Activated naive CD8-positive, alpha-beta T cell treated with anti-CD3 and anti-CD28 coated beads for 36 hours (primary cell): ENCODE results near the gene TCF7L1. TPM values are rescaled to one million over a fixed set of nuclear protein-coding genes. Genes with fewer than 3 reads are reported as not detected.
A peak's percentile ranks its signal among the peaks of the same experiment; 100 is the strongest.

ENCODE experiments used
- DNase-seq: peaks from one replicate; pipeline ENCODE4 v3.0.0; 2021
- H3K27ac Mint-ChIP-seq: one replicate; pipeline ENCODE4 v1.8.0; 2022; ENCODE audit warnings: mild to moderate bottlenecking, moderate library complexity, mixed read lengths
- H3K27me3 Mint-ChIP-seq: one replicate; pipeline ENCODE4 v1.8.0; 2022; ENCODE audit warnings: mild to moderate bottlenecking, mixed read lengths
- H3K36me3 Mint-ChIP-seq: one replicate; pipeline ENCODE4 v1.8.0; 2021; ENCODE audit warnings: mild to moderate bottlenecking, mixed read lengths
- H3K4me1 Mint-ChIP-seq: one replicate; pipeline ENCODE4 v1.8.0; 2021; ENCODE audit warnings: mixed read lengths
- H3K4me3 Mint-ChIP-seq: one replicate; pipeline ENCODE4 v1.8.0; 2022; ENCODE audit warnings: mild to moderate bottlenecking, moderate library complexity, mixed read lengths
- H3K9me3 Mint-ChIP-seq: one replicate; pipeline ENCODE4 v1.8.0; 2022; ENCODE audit warnings: mixed read lengths
- total RNA-seq, 2 experiments: library from RNA; stranded (reverse); gene quantifications; one replicate each; pipeline ENCODE4 v1.2.3, GENCODE V29; 2021

TCF7L1 gene
- total RNA-seq, 2 experiments from 2014 or later = 0.06 TPM; not detected in 1

DNA sequence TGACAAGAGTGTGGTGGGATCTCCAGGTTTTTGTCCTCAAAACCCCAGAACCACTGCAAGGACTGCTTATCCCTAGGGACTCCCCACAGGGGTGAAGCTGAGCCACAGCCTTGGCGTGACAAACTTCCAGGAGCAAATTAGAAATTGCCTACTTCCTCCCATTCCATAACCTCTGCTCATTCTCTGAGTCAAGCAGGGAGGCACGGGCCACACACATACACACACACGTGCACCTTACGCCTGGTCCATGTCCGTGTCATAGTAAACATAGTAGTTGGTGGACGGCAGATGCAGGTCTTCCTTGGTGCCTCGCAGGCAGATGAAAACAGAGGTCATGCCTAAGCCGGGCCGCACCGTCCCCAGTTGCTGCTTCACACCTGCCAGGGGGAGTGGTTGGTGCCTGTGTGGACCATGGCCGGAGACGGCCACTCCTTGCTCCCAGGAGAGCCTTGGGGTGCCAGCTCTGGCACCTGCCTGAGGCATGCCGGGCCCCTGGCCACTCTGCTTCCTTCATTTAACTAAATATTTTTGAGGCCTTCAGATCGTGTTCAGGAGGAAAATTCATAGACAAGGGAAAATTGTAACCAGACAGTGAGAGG is 211.3 kb downstream of the TCF7L1 start:
- H3K36me3 Mint-ChIP-seq = peaks cover 7% of the 10 kb centered on the region
- no peaks in the 10 kb centered on the region for H3K27me3 Mint-ChIP-seq
- no peak for DNase-seq
- H3K9me3 Mint-ChIP-seq = no peaks in the 10 kb centered on the region
- no peak overlapping the region for H3K4me3 Mint-ChIP-seq
- no peak overlapping the region for H3K27ac Mint-ChIP-seq
- H3K4me1 Mint-ChIP-seq = no peaks in the 10 kb centered on the region

- H3K4me3 Mint-ChIP-seq = no peak overlapping the region
- no peaks in the 10 kb centered on the region for H3K27me3 Mint-ChIP-seq
- H3K9me3 Mint-ChIP-seq = no peaks in the 10 kb centered on the region
- H3K4me1 Mint-ChIP-seq = peaks cover under 1% of the 10 kb centered on the region
- H3K36me3 Mint-ChIP-seq = peaks cover 14% of the 10 kb centered on the region
- H3K27ac Mint-ChIP-seq = no peak overlapping the region
- no peak for DNase-seq
Observed at GRCh38 chr2:85347599-85347998, 214.4 kb downstream of the TCF7L1 start.

DNA sequence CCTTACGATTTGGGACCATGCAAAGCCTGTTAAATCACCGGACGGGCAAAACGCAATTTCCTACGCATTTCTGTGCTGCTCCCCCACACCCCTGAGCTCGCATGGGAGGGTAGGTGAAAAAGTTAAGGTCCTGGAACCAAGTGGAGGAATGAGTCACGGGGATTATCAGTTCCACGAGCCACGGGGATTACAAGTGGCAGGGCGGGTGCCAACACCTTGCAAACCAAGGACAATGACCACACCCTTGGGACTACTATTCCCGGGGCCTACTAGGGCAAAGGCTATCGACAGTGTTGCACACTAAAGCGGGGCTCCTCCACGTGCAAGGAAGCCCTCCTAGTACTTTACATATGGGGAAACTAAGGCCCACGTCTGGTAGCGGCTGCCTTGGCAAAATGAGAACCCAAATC is 220.7 kb downstream of the TCF7L1 start:
- Mint-ChIP-seq H3K4me1 (peaks cover 31% of the 10 kb centered on the region), H3K36me3 (peaks cover 13% of the 10 kb centered on the region), H3K27ac (peak overlapping the region; percentile 95), H3K9me3 (no peaks in the 10 kb centered on the region), H3K4me3 (peak overlapping the region; percentile 96), H3K27me3 (no peaks in the 10 kb centered on the region)
- peak; percentile 11 for DNase-seq

DNA sequence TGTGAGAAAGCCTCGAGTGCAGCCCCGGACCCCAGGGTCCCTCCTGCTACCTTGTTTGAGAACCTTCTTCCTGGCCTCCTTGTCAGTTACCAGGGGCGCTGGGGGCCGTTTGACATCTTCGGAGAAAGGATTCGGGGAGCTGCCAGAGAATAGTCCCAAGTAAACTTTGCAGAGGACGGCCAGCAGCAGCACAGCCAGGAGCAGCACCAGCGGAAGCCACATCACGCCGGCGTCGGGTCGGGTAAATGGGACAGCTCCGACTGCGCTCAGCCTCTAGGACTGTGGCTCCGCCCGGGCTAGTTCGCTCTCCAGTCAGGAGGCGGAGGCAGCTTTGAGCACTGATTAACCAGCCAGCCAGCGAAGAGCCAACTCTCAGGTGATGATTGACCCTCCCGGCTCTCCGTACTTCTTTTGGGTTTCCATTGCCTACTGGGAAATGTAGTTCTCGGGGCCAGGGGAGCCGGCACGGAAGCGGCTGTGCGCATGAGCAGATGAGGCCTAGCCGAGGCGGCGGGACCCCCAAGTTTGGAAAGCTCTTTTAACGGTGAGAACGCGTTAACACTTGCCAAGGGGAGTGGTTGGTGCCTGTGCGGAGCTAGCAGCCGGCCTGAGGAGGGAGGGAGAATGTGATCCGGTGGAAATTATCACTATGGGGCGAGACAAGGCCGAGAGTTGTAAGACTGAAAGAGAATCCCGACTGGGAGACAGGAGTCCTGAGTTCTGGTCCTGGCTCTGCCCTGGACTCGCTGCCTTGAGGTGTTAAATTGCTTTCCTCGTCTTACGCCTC is 221.3 kb downstream of the TCF7L1 start, which contains the start of the genes ELMOD3 and RETSAT:
TSS of gene ELMOD3 (plus strand) at position 484 of the 787 bp plus-strand sequence. CDS start 2,430 bp downstream, outside the sequence.
TSS of gene RETSAT (minus strand) at position 243 of the 787 bp plus-strand sequence. CDS start at position 222, 21 bp downstream.
- peak within 1 kb of the TSS; percentile 96 for H3K4me3 Mint-ChIP-seq
- H3K27ac Mint-ChIP-seq = peak within 1 kb of the TSS; percentile 95
- DNase-seq = peak; percentile 97
- no peaks in the 10 kb centered on the region for H3K27me3 Mint-ChIP-seq
- no peaks in the 10 kb centered on the region for H3K9me3 Mint-ChIP-seq
- peaks cover 14% of the 10 kb centered on the region for H3K36me3 Mint-ChIP-seq
- peaks cover 32% of the 10 kb centered on the region for H3K4me1 Mint-ChIP-seq

GRCh38 chr2:85355073-85355410 is 221.8 kb downstream of the TCF7L1 start:
- no peak for DNase-seq
- Mint-ChIP-seq H3K4me1 (peaks cover 32% of the 10 kb centered on the region), H3K27ac (peak overlapping the region; percentile 95), H3K4me3 (peak overlapping the region; percentile 96), H3K9me3 (no peaks in the 10 kb centered on the region), H3K36me3 (peaks cover 11% of the 10 kb centered on the region), H3K27me3 (no peaks in the 10 kb centered on the region)

- DNase-seq = no peak
- H3K27ac Mint-ChIP-seq = no peak overlapping the region
Observed at GRCh38 chr2:85355521-85355920, 222.3 kb downstream of the TCF7L1 start.

GRCh38 chr2:85356186-85356585 is 223.0 kb downstream of the TCF7L1 start:
- H3K27ac Mint-ChIP-seq = no peak overlapping the region
- H3K4me1 Mint-ChIP-seq = peaks cover 32% of the 10 kb centered on the region
- H3K36me3 Mint-ChIP-seq = peaks cover 9% of the 10 kb centered on the region
- H3K27me3 Mint-ChIP-seq = no peaks in the 10 kb centered on the region
- H3K9me3 Mint-ChIP-seq = no peaks in the 10 kb centered on the region
- no peak for DNase-seq
- H3K4me3 Mint-ChIP-seq = no peak overlapping the region

More at GRCh38 chr2:85355521-85355920, 222.3 kb downstream of the TCF7L1 start:
- Mint-ChIP-seq H3K4me3 (peak overlapping the region; percentile 96), H3K27me3 (no peaks in the 10 kb centered on the region), H3K9me3 (no peaks in the 10 kb centered on the region), H3K36me3 (peaks cover 9% of the 10 kb centered on the region), H3K4me1 (peaks cover 32% of the 10 kb centered on the region)

GRCh38 chr2:85357736-85358135 is 224.5 kb downstream of the TCF7L1 start:
- Mint-ChIP-seq H3K27ac (no peak overlapping the region), H3K4me1 (peaks cover 30% of the 10 kb centered on the region), H3K36me3 (peaks cover 12% of the 10 kb centered on the region), H3K4me3 (no peak overlapping the region), H3K27me3 (no peaks in the 10 kb centered on the region), H3K9me3 (no peaks in the 10 kb centered on the region)
- no peak for DNase-seq

Other genes starting within 250 kb of the TCF7L1 start
- gene TMSB10, start 227.7 kb upstream of the TCF7L1 start, total RNA-seq = 1,000 to 10,000 TPM; 1,816 to 1,884 TPM
- 100 to 1,000 TPM; 101 to 111 TPM for gene KCMF1, start 162.2 kb upstream of the TCF7L1 start, total RNA-seq
- 10 to 100 TPM; 74.9 to 77.2 TPM for gene TGOLN2, start 194.6 kb downstream of the TCF7L1 start, total RNA-seq
- 10 to 100 TPM; 21.5 to 23.3 TPM for gene RETSAT, start 221.1 kb downstream of the TCF7L1 start, total RNA-seq
- gene ELMOD3, start 221.4 kb downstream of the TCF7L1 start, total RNA-seq = 10 to 100 TPM in 1 of 2 experiments, 1 to 10 TPM in 1; 9.8 to 11.3 TPM